ENCODE measurements around the gene CTNNA3.

The CTNNA3 gene

GRCh38 chr10:67319976-67320375 is 376.0 kb downstream of the CTNNA3 start:
- H3F3A ChIP-seq (ENCODE audit: low read depth) = no peaks in the 10 kb centered on the region
- no peaks in the 10 kb centered on the region for H3K27me3 ChIP-seq (ENCODE audit: insufficient read depth, low read length, poor library complexity, severe bottlenecking)
- H3K9me3 ChIP-seq (ENCODE audit: insufficient read depth, low read depth, low read length) = no peaks in the 10 kb centered on the region
- H3K4me2 ChIP-seq (ENCODE audit: low read depth, low read length, poor library complexity, severe bottlenecking) = no peak overlapping the region
- TF ChIP-seq EZH2phosphoT487 (IDR thresholded peaks at IDR 0.05; ENCODE audit: borderline replicate concordance) (no peak), CTCF (conservative IDR thresholded peaks at IDR 0.05; ENCODE audit: low read length) (no peak)
- no peaks in the 10 kb centered on the region for H3K9me2 ChIP-seq (replicated peaks; ENCODE audit: low read depth, low read length)
- H3K4me3 ChIP-seq (ENCODE audit: low read length, poor library complexity, severe bottlenecking) = no peak overlapping the region
- no peaks in the 10 kb centered on the region for H3K36me3 ChIP-seq (ENCODE audit: insufficient read depth, low read length)
- H2AFZ ChIP-seq (ENCODE audit: low read length) = no peak overlapping the region
- no peaks in the 10 kb centered on the region for H3K4me1 ChIP-seq (ENCODE audit: insufficient read depth, low read length, poor library complexity, severe bottlenecking)
- H3K79me2 ChIP-seq (ENCODE audit: insufficient read depth, low read length) = no peaks in the 10 kb centered on the region
- H4K20me1 ChIP-seq (ENCODE audit: insufficient read depth, low read length, poor library complexity, severe bottlenecking) = no peaks in the 10 kb centered on the region
- no peak overlapping the region for H3K9ac ChIP-seq (ENCODE audit: low read depth, low read length, poor library complexity, severe bottlenecking)

GRCh38 chr10:67308912-67309311 is 387.1 kb downstream of the CTNNA3 start:
- H3K9me3 ChIP-seq (ENCODE audit: insufficient read depth, low read depth, low read length) = no peaks in the 10 kb centered on the region
- TF ChIP-seq CTCF (conservative IDR thresholded peaks at IDR 0.05; ENCODE audit: low read length) (no peak), EZH2phosphoT487 (IDR thresholded peaks at IDR 0.05; ENCODE audit: borderline replicate concordance) (no peak)
- no peaks in the 10 kb centered on the region for H4K20me1 ChIP-seq (ENCODE audit: insufficient read depth, low read length, poor library complexity, severe bottlenecking)

GRCh38 chr10:67306588-67307205 is 389.3 kb downstream of the CTNNA3 start:
- Histone ChIP-seq H2AFZ (ENCODE audit: low read length) (no peak overlapping the region), H3K4me2 (ENCODE audit: low read depth, low read length, poor library complexity, severe bottlenecking) (no peak overlapping the region), H3K79me2 (ENCODE audit: insufficient read depth, low read length) (no peaks in the 10 kb centered on the region), H3K4me1 (ENCODE audit: insufficient read depth, low read length, poor library complexity, severe bottlenecking) (no peaks in the 10 kb centered on the region), H3K4me3 (ENCODE audit: low read length, poor library complexity, severe bottlenecking) (no peak overlapping the region), H3K36me3 (ENCODE audit: insufficient read depth, low read length) (no peaks in the 10 kb centered on the region), H4K20me1 (ENCODE audit: insufficient read depth, low read length, poor library complexity, severe bottlenecking) (no peaks in the 10 kb centered on the region), H3K9me3 (ENCODE audit: insufficient read depth, low read depth, low read length) (no peaks in the 10 kb centered on the region), H3K27me3 (ENCODE audit: insufficient read depth, low read length, poor library complexity, severe bottlenecking) (no peaks in the 10 kb centered on the region), H3F3A (ENCODE audit: low read depth) (no peaks in the 10 kb centered on the region), H3K9me2 (replicated peaks; ENCODE audit: low read depth, low read length) (no peaks in the 10 kb centered on the region), H3K9ac (ENCODE audit: low read depth, low read length, poor library complexity, severe bottlenecking) (no peak overlapping the region)
- no peak for TF ChIP-seq EZH2phosphoT487 (IDR thresholded peaks at IDR 0.05; ENCODE audit: borderline replicate concordance)
- TF ChIP-seq CTCF (conservative IDR thresholded peaks at IDR 0.05; ENCODE audit: low read length) = peak; percentile 67

More at GRCh38 chr10:67308912-67309311, 387.1 kb downstream of the CTNNA3 start:
- Histone ChIP-seq H3K4me2 (ENCODE audit: low read depth, low read length, poor library complexity, severe bottlenecking) (no peak overlapping the region), H2AFZ (ENCODE audit: low read length) (no peak overlapping the region), H3K4me3 (ENCODE audit: low read length, poor library complexity, severe bottlenecking) (no peak overlapping the region), H3K36me3 (ENCODE audit: insufficient read depth, low read length) (no peaks in the 10 kb centered on the region), H3K9me2 (replicated peaks; ENCODE audit: low read depth, low read length) (no peaks in the 10 kb centered on the region), H3K27me3 (ENCODE audit: insufficient read depth, low read length, poor library complexity, severe bottlenecking) (no peaks in the 10 kb centered on the region), H3F3A (ENCODE audit: low read depth) (no peaks in the 10 kb centered on the region), H3K79me2 (ENCODE audit: insufficient read depth, low read length) (no peaks in the 10 kb centered on the region), H3K9ac (ENCODE audit: low read depth, low read length, poor library complexity, severe bottlenecking) (no peak overlapping the region), H3K4me1 (ENCODE audit: insufficient read depth, low read length, poor library complexity, severe bottlenecking) (no peaks in the 10 kb centered on the region)
